ENCODE data around the gene ZNF528.

DNA sequence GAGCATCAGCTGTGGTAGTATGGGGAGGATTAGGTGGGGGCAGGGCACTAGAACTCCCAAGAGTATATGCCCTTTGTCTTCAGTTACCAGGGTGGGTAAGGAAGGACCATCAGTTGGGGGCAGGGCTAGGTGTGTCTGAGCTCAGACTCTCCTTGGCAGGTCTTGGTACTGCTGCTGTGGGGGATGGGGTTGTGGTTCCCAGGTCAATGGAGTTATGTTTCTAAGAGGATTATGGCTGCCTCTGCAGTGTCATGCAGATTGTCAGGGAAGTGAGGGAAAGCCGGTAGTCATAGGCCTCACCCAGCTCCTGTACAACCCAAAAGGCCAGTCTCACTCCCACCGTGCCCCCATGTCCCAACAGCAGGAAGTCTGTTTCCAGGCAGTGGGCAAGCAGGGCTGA, 46.9 kb downstream of the ZNF528 start:
- no peak for TF ChIP-seq ARNT (IDR thresholded peaks at IDR 0.05)
- TF ChIP-seq SUZ12 (IDR thresholded peaks at IDR 0.05) = no peak
- TF ChIP-seq CTBP1 (IDR thresholded peaks at IDR 0.05; ENCODE audit: borderline replicate concordance) = no peak
- TF ChIP-seq FOXK2 (IDR thresholded peaks at IDR 0.05) = no peak
- TF ChIP-seq HDGF (IDR thresholded peaks at IDR 0.05; ENCODE audit: borderline replicate concordance) = no peak
- TF ChIP-seq ZNF384 (IDR thresholded peaks at IDR 0.05) = no peak
- no peak for TF ChIP-seq SP1 (IDR thresholded peaks at IDR 0.05)
- no peak for TF ChIP-seq TARDBP (IDR thresholded peaks at IDR 0.05)
- TF ChIP-seq LEF1 (IDR thresholded peaks at IDR 0.05; ENCODE audit: borderline replicate concordance) = no peak
- TF ChIP-seq L3MBTL2 (conservative IDR thresholded peaks at IDR 0.05) = no peak
- TF ChIP-seq FOXM1 (IDR thresholded peaks at IDR 0.05; ENCODE audit: borderline replicate concordance) = no peak
- TF ChIP-seq BHLHE40 (IDR thresholded peaks at IDR 0.05; ENCODE audit: borderline replicate concordance) = no peak
- no peak for TF ChIP-seq ELF4 (IDR thresholded peaks at IDR 0.05)
- no peak for TF ChIP-seq NFRKB (IDR thresholded peaks at IDR 0.05)

Measured in HEK293T (cell line).